GM12878 (cell line): ENCODE results near the gene TMEM255A.

ENCODE experiments used
- CHD4 ChIP-seq: fragments of 200-600 bp; sonication (generic); IDR thresholded peaks from 2 replicates; pipeline ENCODE4 v1.6.1; 2016; ENCODE audit warnings: mild to moderate bottlenecking
- CTCF ChIP-seq, 3 experiments: IDR thresholded peaks in 2 of 3; conservative IDR thresholded peaks in 1 of 3; 2 replicates each; pipeline ENCODE4 v1.5.1; 2011; ENCODE audit warnings: low read depth in 3 of 3, low read length in 3 of 3, mild to moderate bottlenecking in 3 of 3, control low read depth in 2 of 3, moderate library complexity in 2 of 3, inconsistent platforms in 1 of 3, mixed read lengths in 1 of 3; ENCODE audit not compliant: control insufficient read depth in 2 of 3, insufficient read depth in 1 of 3; ENCODE audit errors: extremely low read depth in 1 of 3
- IKZF1 ChIP-seq: fragments of 450-650 bp; conservative IDR thresholded peaks from 2 replicates; pipeline ENCODE4 v1.6.1; 2017; ENCODE audit warnings: antibody characterized with exemption, mild to moderate bottlenecking
- POLR2A ChIP-seq: IDR thresholded peaks from 2 replicates; pipeline ENCODE4 v1.6.1; 2011; ENCODE audit warnings: low read depth, mild to moderate bottlenecking, low read length
- POLR2AphosphoS5 ChIP-seq: IDR thresholded peaks from 2 replicates; pipeline ENCODE4 v1.6.1; 2011; ENCODE audit warnings: mild to moderate bottlenecking, low read length, inconsistent platforms
- SPI1 ChIP-seq: IDR thresholded peaks from 2 replicates; pipeline ENCODE4 v1.6.1; 2011; ENCODE audit warnings: low read depth, mild to moderate bottlenecking, low read length, moderate library complexity, borderline replicate concordance; ENCODE audit not compliant: insufficient read depth
- TAF1 ChIP-seq: IDR thresholded peaks from 2 replicates; pipeline ENCODE4 v1.6.1; 2011; ENCODE audit warnings: mild to moderate bottlenecking, low read depth, low read length, borderline replicate concordance
- TF ChIP-seq, protein P1 (sequence below): fragments of 450-650 bp; IDR thresholded peaks from 2 replicates; pipeline ENCODE4 v1.6.1; 2018; ENCODE audit warnings: mild to moderate bottlenecking, low read depth, moderate library complexity; ENCODE audit not compliant: partially characterized antibody

- TF ChIP-seq POLR2AphosphoS5, result no peak
- TF ChIP-seq IKZF1, result no peak
- TF ChIP-seq, protein P1, sequence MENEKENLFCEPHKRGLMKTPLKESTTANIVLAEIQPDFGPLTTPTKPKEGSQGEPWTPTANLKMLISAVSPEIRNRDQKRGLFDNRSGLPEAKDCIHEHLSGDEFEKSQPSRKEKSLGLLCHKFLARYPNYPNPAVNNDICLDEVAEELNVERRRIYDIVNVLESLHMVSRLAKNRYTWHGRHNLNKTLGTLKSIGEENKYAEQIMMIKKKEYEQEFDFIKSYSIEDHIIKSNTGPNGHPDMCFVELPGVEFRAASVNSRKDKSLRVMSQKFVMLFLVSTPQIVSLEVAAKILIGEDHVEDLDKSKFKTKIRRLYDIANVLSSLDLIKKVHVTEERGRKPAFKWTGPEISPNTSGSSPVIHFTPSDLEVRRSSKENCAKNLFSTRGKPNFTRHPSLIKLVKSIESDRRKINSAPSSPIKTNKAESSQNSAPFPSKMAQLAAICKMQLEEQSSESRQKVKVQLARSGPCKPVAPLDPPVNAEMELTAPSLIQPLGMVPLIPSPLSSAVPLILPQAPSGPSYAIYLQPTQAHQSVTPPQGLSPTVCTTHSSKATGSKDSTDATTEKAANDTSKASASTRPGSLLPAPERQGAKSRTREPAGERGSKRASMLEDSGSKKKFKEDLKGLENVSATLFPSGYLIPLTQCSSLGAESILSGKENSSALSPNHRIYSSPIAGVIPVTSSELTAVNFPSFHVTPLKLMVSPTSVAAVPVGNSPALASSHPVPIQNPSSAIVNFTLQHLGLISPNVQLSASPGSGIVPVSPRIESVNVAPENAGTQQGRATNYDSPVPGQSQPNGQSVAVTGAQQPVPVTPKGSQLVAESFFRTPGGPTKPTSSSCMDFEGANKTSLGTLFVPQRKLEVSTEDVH, result no peak
- no peak for TF ChIP-seq POLR2A
- TF ChIP-seq CTCF (IDR thresholded peaks at IDR 0.05 in 2 of 3, conservative IDR thresholded peaks at IDR 0.05 in 1 of 3; ENCODE audit: control insufficient read depth in 2 of 3, extremely low read depth in 1 of 3, insufficient read depth in 1 of 3, low read depth in 3 of 3, low read length in 3 of 3), result no peak
- no peak for TF ChIP-seq SPI1
- TF ChIP-seq TAF1, result no peak
- no peak for TF ChIP-seq CHD4
These were observed 7.0 kb downstream of the TMEM255A start for GRCh38 chrX:120304256-120304655.
